VCaP (cell line): Measurements from ENCODE around the gene TBC1D13.
"Not testable (repeated sequence)": the region's sequence is repeated elsewhere in the genome, so short reads cannot be mapped to it uniquely, and the experiment has no call there.

Experiments used
- H3K27ac ChIP-seq: fragments of 450-650 bp; 2 replicates; pipeline ENCODE4 v1.5.1; 2017
- TF ChIP-seq, protein P1 (sequence below): fragments of 450-650 bp; conservative IDR thresholded peaks from 2 replicates; pipeline ENCODE4 v1.5.1; 2017; ENCODE audit warnings: mild to moderate bottlenecking, moderate library complexity

Gene TBC1D13

DNA sequence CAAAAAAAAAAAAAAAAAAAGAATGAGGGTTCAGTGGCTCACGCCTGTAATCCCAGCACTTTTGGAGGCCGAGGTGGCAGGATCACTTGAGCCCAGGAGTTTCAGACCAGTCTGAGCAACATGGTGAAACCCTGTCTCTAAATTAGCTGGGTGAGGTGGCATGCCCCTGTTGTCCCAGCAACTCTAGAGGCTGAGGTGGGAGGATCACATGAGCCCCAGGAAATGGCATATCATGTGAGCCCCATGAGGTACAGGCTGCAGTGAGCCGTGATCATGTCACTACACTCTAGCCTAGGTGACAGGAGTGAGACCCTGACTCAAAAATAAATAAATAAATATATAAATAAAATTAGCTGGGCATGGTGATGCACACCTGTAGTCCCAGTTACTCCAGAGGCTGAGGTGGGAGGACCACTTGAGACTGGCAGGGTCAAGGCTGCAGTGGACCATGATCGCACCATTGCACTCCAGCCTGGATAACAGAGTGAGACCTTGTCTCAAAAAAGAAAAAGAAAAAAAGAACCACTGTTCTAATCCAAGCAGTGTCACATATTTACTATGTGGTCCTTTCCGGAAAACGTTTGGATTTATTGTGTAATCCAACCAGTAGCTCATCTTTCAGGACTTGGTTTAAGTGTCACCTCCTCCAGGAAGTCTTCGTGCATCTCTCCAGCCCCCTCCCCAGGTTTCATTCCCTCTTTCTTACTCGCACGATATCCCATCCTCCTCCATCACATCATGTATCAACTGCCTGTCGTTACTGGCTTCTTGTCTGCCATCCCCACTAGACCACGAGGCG lies 54.8 kb downstream of the TBC1D13 start:
- H3K27ac ChIP-seq = no peak overlapping the region
- TF ChIP-seq, protein P1, sequence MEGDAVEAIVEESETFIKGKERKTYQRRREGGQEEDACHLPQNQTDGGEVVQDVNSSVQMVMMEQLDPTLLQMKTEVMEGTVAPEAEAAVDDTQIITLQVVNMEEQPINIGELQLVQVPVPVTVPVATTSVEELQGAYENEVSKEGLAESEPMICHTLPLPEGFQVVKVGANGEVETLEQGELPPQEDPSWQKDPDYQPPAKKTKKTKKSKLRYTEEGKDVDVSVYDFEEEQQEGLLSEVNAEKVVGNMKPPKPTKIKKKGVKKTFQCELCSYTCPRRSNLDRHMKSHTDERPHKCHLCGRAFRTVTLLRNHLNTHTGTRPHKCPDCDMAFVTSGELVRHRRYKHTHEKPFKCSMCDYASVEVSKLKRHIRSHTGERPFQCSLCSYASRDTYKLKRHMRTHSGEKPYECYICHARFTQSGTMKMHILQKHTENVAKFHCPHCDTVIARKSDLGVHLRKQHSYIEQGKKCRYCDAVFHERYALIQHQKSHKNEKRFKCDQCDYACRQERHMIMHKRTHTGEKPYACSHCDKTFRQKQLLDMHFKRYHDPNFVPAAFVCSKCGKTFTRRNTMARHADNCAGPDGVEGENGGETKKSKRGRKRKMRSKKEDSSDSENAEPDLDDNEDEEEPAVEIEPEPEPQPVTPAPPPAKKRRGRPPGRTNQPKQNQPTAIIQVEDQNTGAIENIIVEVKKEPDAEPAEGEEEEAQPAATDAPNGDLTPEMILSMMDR = no peak

DNA sequence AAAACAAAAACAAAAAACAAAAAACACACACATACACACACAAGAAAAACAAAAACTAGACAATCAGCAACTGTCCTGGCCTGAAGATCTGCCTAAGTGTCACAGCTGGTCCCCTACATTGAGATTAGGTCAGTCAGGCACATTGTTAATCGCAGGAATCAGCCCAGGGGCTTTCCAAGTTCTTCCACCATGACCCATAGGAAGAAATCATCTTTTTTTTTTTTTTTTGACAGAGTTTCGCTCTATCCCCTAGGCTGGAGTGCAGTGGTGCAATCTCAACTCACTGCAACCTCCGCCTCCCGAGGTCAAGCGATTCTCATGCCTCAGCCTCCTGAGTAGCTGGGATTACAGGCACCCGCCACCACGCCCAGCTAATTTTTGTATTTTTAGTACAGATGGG lies 56.1 kb downstream of the TBC1D13 start:
- not testable (repeated sequence) for H3K27ac ChIP-seq

DNA sequence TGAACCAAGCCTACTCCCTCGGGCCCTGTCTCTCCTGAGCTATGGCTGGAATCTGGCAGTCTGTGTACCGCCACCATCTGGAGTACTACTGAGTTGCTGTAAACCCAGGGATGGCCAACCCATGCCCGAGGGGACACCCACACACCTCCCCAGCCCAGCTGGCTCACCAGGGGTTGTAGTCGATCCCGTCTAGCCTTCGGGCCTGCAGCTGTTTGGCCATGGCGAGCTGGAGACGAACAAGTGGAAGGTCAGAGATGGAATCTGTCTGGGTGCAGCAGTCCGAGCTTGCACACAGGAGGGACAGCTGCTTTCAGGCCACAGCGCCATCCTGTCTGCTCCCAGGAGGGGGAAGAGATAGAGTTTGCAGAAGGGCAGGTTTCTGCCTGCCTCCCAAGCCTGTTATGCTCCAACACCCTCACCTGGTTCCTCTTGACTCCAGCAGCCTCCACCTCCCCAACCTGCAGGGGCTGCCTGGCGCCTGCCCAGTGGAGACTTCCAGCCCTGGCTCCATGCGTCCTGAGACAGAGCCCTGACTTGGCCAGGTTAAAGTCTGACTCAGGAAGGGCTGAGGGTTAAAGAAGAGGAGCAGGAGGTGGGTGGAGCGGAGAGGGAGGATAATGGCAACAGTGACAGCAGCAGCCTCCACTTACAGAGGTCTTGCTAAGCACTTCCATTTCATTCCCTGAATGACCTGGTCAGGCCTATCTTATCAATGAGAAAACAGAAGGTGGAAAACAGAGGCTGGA lies 58.3 kb downstream of the TBC1D13 start:
- no peak overlapping the region for H3K27ac ChIP-seq
- TF ChIP-seq, protein P1 = no peak

DNA sequence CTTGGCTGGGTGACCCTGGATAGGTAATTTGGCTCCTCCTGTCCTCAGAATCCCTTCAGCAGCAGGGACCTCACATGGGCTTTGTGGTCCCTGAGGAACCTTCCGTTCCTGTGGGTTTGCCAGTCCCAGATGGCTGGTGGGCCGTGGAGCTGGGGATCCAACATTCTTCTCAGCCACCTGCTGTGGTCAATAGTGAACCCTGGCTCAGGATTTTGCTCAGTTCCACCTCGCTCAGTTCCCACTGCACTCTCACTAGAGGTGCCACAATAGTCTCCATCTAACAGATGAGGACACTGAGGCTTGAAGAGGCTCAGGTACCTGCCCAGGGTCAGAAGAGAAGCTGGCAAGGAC lies 59.6 kb downstream of the TBC1D13 start:
- H3K27ac ChIP-seq = no peak overlapping the region
- TF ChIP-seq, protein P1 = no peak

DNA sequence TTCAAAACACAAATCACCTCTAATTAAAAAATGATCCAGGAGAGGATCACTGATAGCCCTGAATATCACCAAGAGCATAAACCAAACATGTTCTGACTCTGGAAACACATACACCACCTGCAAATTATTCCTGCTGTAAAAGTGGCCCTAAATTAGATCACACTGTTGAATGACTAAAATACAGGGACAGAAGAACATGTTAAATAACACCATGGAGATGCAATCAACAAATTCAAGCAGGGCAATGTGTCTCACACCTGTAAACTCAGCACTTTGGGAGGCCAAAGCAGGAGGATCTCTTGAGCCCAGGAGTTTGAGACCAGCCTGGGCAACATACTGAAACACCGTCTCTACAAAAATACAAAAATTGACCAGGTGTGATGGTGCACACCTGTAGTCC lies 60.8 kb downstream of the TBC1D13 start:
- no peak overlapping the region for H3K27ac ChIP-seq
- TF ChIP-seq, protein P1 = no peak

DNA sequence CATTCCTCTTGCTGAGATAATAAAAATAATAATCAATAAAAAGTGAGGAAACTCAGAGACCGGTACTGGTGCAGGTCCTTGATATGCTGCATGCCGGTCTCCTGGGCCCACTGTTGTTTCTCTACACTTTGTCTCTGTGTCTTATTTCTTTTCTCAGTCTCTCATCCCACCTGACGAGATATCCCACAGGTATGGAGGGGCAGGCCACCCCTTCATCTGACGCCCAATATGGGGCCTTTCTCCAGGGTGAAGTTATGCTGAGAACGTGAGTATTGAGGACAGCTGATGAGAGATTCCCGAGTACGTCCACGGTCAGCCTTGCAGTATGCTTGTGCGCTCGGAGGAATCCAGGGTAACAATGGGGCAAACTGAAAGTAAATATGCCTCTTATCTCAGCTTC lies 64.0 kb downstream of the TBC1D13 start:
- not testable (repeated sequence) for H3K27ac ChIP-seq

DNA sequence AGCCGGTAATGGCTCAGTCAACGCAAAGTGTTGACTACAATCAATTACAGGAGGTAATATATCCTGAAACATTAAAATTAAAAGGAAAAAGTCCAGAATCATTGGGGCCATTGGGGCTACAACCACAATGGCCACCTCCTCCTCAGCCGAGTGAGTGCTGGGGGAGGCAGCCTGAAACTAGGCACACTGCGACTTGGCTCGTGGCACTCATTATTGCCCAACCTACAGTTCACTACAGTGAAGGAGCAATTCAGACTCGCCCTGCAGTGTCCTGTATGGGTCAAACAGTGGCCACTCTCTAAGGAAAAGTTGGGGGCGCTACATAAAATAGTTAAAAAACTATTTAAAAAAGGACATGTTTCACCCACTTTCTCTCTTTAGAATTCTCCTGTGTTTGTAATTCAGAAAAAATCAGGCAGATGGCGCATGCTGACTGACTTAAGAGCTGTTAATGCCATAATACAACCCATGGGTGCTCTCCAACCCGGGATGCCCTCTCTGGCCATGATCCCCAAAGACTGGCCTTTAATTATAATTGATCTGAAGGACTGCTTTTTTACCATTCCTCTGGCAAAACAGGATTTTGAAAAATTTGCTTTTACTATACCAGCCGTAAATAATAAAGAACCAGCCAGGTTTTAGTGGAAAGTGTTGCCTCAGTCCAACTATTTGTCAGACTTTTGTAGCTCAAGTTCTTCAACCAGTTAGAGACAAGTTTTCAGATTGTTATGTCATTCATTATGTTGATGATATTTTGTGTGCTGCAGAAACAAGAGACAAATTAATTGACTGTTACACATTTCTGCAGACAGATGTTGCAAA lies 64.9 kb downstream of the TBC1D13 start:
- peak overlapping the region; percentile 91 for H3K27ac ChIP-seq
- TF ChIP-seq, protein P1 = peak; percentile 86

DNA sequence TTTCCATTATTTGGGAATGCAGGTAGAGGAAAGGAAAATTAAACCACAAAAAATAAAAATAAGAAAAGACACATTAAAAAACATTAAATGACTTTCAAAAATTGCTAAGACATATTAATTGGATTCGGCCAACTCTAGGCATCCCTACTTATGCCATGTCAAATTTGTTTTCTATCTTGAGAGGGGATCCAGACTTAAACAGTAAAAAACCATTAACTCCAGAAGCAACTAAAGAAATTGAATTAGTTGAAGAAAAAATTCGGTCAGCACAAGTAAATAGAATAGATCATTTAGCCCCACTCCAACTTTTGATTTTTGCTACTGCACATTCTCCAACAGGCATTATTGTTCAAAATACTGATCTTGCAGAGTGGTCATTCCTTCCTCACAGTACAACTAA lies 65.6 kb downstream of the TBC1D13 start:
- H3K27ac ChIP-seq = peak overlapping the region; percentile 91

DNA sequence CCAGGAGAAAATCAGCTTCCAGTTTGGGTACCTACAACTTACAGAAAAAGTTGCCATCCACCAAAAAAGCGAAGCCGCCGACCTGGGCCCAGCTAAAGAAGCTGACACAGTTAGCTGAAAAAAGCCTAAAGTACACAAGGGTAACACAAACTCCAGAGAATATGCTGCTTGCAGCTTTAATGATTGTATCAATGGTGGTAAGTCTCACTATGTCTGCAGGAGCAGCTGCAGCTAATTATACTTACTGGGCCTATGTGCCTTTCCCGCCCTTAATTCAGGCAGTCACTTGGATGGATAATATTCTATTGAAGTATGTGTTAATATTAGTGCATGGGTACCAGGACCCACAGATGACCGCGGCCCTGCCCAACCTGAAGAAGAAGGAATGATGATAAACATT lies 67.4 kb downstream of the TBC1D13 start:
- peak overlapping the region; percentile 91 for H3K27ac ChIP-seq

DNA sequence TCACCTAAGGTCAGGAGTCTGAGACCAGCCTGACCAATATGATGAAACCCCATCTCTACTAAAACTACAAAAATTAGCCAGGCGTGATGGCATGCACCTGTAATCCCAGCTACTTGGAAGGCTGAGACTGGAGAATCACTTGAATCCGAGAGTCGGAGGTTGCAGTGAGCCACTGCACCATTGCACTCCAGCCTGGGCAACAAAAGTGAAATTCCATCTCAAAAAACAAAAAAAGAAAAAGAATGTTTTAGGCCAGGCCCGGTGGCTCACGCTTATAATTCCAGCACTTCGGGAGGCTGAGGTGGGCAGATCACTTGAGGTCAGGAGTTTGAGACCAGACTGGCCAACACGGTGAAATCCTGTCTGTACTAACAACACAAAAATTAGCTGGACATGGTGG lies 71.4 kb downstream of the TBC1D13 start:
- not testable (repeated sequence) for H3K27ac ChIP-seq
